ENCODE data around the gene MPZL1.

DNA sequence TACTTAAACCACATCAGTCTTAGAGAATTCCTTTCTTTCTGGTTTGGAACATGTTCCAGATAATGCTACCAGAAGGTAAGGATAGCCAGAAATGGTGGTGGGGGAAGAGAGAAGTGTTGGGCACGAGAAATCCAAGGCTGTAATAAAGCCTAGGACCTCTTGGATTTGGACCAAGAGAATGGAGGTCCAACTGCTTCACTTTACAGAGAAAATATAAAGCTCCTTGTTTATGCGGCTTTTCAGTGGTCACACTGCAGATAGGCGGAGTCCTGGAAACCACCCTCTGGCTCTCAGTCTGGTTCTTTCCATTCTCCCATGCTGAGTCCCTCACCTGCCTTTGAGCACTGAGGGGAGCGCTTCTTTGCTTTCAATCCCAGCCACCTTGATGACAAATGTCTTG, 104.3 kb downstream of the MPZL1 start:
- no peak for TF ChIP-seq POLR2AphosphoS5 (IDR thresholded peaks at IDR 0.05)
- TF ChIP-seq CTCF (IDR thresholded peaks at IDR 0.05), result no peak
- no peak for TF ChIP-seq POLR2A (IDR thresholded peaks at IDR 0.05)

Data from breast epithelium (tissue), 3 donors.